Measurements from ENCODE around the gene FAF1.

DNA sequence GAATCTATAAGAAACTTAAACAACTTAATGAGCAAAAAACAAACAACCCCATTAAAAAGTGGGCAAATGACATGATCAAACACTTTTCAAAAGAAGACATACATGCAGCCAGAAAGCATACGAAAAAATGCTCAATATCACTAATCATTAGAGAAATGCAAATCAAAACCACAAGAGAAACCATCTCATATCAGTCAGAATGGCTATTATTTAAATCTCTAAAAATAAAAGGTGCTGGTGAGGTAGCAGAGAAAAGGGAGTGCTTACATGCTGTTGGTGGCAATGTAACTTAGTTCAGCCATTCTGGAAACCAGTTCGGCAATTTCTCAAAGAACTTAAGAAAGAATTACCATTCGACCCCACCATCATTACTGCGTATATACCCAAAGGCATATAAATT lies 147.7 kb downstream of the FAF1 start:
- TF ChIP-seq, protein P1, sequence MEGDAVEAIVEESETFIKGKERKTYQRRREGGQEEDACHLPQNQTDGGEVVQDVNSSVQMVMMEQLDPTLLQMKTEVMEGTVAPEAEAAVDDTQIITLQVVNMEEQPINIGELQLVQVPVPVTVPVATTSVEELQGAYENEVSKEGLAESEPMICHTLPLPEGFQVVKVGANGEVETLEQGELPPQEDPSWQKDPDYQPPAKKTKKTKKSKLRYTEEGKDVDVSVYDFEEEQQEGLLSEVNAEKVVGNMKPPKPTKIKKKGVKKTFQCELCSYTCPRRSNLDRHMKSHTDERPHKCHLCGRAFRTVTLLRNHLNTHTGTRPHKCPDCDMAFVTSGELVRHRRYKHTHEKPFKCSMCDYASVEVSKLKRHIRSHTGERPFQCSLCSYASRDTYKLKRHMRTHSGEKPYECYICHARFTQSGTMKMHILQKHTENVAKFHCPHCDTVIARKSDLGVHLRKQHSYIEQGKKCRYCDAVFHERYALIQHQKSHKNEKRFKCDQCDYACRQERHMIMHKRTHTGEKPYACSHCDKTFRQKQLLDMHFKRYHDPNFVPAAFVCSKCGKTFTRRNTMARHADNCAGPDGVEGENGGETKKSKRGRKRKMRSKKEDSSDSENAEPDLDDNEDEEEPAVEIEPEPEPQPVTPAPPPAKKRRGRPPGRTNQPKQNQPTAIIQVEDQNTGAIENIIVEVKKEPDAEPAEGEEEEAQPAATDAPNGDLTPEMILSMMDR (IDR thresholded peaks at IDR 0.05): no peak
- TF ChIP-seq POLR2A (IDR thresholded peaks at IDR 0.05): no peak

All from right lobe of liver (tissue), 4 donors.